GM18858 (cell line): ENCODE data around the gene HUNK.
"Not testable (repeated sequence)": the region's sequence is repeated elsewhere in the genome, so short reads cannot be mapped to it uniquely, and the experiment has no call there.

ENCODE experiments used
- ATAC-seq: cut with Tn5 transposase; IDR thresholded peaks from one replicate; pipeline ENCODE4 v1.9.1; 2021; ENCODE audit not compliant: unreplicated experiment

Gene HUNK

DNA sequence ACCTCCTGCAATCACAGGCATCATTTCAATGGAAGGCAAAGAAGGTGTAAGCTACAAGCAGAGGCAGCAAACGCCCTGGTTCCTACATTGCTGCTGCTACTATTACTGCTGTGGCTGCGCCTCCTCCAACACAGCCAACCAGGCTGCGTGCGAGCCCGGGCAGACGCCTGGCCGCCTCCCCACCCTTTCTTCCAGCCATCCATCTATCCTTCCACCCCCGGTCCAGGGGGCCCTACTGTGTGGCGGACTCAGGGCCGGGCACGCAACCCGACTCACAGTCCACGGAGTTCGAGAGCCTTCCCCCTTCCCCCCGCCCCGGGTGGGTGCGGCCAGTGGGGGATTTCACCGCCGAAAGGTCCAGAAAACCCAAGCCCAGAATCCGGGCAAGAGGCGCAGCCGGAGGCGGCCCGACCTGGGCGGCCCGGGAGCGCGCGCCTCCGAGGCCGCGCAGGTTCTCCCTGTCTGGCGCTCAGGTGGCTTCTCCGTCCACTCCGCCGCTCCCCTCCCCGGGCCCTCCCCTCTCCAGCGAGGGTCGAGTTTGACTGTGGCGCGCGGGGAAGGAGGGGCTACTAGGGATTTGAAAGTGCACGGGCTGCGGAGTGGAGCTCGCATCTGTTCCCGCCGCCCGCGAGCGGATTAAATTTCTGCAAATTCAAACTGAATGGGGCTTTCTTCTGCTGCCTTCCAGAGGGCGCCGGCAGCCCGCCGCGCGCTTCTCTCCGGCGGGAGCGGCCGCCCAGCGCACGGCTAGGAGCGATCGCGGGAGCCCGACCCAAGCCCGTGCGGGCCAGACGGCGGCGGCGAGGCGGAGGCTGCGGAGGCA, at the start of gene HUNK:
HUNK (plus strand) TSS at position 569 of the 823 bp plus-strand sequence. CDS start 655 bp downstream, outside the sequence.
- ATAC-seq, result no peak

DNA sequence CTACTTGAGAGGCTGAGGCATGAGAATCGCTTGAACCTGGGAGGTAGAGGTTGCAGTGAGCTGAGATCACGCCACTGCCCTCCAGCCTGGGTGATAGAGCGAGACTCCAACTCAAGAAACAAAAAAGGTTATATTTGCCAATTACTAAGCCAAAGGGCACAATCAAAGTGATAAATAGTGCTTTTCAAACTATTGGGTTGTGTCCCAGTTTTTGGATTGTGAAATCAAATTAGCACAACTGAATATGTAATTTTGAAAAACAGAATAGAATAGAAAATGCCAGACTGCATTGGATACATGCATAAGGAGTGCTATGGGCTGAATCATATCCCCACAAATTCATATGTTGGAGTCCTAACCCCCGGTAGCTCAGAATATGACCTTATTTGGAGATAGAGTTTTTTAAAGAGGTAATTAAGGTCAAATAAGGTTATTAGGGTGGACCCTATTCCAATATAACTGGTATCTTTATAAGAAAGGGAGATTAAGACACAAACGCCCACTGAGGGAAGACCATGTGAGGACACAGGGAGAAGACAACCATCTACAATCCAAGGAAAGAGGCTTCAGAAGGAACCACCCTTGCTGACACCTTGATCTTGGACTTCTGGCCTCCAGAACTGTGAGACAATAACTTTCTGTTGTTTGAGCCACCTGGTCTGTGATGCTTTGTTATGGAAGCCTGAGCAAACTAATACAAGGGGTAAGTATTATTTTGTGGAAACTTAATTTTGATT, 42.9 kb upstream of the HUNK start:
- no peak for ATAC-seq

DNA sequence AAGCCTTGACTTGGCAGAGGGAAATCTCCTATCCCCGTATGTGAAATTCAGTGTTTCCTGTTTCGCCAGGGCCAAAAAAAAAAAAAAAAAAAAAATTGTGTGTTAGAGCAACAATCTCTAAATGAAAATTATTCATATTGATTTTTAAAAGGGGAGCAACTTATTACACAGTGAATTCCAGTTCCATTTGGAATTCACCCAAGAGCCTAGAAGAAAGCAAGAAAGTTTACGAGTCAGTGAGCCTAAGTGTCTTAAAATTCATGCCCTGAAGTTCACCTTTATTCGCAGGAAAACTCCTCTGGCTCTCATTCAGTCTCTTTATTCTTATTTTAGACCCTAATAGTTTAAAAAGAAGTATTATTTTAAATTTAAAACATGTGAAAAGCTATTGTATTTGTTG, 42.1 kb upstream of the HUNK start:
- ATAC-seq, result no peak

DNA sequence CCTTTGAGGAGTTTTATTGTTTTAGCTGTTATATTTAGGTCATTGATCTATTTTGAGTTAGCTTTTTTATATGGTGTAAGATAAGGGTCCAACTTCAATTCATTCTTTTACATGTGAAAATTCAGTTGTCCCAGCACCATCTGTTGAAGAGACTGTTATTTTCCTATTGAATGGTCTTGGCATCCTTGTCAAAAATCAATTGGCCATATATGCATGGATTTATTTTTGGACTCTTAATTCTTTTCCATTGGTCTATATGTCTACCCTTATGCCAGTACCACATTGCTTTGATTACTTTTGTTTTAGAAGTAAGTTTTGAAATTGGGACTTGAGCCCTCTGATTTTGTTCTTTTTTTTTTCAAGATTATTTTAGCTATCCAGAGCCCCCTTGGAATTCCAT, 35.8 kb upstream of the HUNK start:
- no peak for ATAC-seq

DNA sequence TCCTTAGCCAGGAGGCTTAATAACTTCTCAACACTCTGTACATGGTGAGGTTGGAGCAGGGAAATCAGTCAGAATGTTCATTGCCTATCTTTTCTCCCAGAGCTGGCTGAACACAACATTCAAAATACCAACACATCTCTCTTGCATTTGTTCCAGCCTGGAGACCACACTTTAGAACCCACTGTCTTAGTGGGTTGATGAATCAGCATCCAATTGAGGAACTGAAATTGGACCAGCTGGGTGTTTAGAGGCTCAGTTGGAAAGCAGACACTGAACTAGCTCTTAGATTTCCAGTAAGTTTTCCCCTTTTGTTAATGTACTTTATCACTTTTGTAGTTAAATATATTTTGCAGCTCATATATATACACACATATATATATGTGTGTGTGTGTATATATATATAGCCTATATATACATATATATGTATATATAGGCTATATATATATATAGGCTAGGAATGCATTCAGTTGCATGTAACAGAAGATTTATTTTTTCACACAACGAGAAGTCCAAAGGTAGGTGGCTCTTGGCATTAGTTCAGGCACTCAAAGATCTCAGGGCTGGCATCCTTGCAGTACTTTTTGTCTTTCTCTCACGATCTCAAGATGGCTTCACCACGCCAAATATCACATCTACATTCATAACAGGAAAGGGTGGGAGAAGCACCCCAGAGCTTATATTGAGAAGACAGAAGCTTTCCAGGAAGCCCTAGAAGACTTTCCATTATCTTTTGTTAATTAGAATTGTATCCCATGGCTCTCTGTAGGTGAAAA, 35.0 kb upstream of the HUNK start:
- ATAC-seq, result no peak

DNA sequence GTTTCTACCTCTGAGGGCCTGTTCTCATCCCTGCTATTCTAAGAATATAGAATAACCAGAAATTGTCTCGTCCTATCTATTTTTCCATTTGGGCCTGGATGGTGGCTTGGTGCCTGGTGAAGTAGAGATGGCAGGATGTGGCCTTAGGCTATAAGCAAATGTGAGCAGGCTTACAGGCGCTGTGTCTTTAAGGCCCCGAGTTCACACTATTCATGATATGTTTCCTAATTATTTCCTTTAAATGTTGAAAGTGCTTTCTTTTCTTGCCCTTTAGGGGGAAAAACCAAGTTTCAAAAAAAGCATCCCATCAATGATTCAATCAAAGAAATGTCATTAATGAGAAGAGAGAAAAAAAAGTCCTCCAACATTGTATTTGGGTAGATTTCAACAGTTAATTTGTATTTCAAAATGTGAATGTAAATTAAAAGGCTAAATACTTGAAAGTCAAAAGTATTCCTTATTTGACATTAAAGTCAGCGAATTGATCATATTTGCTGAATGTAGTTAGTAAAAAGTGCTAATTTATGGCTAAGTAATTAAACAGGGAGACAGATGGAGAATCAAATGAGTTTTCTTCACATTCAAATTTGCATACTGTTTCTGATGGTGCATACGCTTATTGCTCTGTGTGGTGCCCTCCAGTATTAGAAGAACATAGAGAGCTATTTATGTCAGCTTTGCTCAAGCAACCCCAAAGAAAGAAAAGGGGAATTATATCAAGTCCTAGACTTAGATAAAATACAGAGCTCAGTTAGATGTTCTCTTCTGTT, 34.0 kb upstream of the HUNK start:
- ATAC-seq, result no peak

DNA sequence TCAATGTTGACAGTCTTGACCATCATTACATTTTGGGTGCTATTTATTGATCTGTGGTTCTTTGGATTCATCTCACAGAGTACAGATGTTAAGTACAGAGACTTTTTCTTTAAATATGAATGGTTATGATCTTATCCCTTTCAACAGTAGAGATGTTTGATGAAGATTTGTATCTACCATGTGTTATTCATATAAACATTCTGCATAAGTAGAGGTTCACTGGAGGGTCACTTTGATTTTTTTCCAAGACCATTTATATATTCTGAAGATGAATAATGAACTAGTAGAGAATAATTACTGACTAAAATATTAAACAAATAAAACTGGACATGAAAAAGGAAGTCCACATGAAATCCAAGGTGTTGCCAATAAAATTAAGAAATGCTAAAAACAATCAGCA, 28.6 kb upstream of the HUNK start:
- no peak for ATAC-seq

DNA sequence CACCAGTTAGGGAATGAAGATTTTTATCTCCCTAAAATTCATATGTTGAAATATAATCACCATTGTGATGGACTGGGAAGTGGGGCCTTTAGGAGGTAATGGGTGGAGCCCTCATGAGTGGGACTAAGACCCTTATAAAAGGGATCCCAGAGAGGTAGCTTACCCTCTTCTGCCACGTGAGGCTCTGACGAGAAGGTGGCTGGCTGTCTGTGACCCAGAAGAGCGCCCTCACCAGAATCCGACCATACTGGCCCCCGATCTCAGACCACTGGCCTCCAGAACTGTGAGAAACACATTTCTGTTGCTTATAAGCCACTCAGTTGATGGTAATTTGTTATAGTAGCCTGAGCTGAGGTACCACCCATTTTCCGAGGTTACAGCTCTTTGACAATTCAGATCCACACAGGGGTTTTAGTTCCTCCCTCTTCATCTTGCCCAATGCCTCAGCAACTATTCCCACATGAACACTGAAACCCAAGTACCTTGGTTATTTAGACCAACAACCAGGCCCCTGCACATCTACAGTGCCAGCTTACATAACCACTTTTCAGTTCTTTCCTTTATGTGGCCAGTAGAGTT, 27.6 kb upstream of the HUNK start:
- ATAC-seq, result no peak

DNA sequence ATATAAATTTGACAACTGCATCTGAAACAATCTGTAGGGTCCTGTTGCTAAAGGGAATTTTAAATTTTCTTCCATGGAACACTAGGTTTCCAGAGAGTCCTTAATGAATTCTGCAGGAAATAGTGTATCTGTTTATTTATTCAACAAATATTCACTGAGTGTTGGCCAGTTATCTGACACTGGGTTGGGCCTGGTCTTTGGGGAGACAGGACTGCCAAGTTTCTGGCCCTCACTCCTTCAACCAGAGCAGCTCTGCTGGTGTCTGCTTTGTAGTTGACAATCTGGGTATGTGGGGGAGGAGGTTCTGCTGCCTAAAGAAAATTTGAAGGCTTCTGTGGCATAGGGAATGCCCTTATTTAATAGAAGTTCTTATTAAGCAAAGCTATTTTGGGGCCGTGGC, 26.1 kb upstream of the HUNK start:
- no peak for ATAC-seq

DNA sequence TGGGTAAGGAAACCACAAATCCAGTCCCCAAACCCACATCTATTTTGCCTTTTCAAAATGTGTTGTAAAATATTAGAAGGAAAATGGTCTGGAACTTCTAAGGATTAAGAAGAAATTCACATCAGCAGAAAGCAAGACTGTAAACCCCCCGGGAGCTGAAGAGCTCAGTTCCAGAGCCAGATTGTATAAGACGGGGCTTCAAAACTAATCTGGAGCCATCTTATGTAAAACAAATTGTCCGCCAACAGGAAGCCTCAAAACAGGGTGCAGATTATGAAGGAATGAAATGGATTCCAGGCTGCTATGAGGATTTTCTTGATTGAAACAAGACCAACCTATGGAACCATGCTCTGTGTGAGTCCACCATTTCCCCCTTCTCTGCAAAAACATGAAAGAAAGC, 25.1 kb upstream of the HUNK start:
- no peak for ATAC-seq

DNA sequence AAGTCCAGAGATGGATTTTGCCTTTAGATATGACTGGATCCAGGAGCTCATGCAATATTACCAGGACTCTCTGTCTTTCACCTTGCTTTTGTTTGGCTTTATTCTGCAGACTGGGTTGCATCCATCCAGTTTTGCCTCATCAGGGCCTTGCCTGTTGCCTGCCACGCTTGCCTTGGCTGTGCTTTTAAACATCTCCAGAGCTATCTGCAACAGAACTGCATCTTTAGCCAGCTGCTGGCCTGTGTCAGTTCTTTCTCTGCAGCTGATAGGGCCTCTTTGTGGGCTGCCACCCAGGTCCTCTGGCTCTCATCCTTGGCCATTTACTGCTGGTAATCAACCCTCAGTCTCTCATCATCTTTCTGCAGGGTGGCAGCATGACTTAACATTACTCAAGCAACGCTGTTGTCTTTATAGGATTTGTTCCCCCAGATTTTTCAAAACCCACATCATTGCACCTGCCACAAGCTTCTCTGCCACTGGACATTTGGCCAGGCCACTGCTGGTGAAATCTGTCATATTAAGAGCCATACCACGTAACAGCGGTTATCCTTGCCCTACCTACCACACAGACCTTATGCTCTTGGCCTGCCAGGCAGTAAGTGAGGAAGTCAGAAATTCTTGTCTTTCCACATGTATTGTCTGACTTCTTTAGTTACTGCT, 24.4 kb upstream of the HUNK start:
- no peak for ATAC-seq

DNA sequence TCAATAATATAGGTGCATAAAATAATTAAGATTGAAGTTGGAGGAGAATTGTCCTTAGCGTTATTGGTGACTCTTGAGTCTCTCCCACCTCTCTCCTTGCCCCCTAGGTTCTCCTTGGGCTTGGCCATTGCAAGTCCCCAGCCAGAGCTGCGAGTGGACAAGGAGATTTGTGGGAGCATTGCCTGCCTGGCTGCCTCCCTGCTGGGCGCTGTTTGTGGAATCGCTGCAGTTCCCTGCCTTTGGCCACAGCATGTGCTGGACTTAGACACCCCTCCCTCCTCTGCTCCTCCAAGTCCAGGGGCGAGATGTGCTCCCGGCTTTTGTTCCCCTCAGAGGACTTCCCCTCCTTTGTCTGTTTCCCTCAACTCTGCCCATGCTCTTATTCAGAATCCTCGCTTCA, 21.9 kb upstream of the HUNK start:
- no peak for ATAC-seq

DNA sequence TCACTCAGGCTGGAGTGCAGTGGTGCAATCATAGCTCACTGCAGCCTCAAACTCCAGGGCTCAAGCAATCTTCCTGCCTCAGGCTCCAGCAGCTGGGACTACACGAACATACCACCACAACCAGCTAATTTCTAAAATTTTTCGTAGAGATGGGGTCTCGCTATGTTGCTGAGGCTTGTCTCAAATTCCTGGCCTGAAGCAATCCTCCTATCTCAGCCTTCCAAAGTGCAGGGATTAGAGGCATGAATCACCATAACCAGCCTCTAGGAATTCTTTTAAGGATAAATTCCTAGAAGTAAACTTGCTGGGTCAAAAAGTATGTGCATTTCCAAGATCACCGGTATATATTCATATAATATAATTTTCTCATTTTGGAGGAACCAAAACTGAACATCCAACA, 17.6 kb upstream of the HUNK start:
- ATAC-seq, result no peak

DNA sequence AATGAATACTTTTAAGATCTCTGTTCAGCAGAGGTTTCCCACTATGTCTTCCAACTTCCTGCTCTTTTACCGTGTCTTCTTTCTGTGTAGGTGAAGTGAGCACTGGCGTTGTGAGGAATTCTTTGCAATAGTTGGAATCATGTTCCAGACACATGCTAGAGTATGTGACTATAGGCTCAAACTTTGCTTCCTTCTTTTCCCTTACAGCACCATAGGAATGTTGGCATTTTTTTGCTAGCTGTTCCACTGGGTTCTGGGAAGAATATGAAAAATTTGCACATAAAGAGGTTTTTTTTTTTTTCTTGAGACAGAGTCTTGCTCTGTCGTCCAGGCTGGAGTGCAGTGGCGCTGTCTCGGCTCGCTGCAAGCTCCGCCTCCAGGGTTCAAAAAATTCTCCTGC, 15.7 kb upstream of the HUNK start:
- ATAC-seq, result no peak

DNA sequence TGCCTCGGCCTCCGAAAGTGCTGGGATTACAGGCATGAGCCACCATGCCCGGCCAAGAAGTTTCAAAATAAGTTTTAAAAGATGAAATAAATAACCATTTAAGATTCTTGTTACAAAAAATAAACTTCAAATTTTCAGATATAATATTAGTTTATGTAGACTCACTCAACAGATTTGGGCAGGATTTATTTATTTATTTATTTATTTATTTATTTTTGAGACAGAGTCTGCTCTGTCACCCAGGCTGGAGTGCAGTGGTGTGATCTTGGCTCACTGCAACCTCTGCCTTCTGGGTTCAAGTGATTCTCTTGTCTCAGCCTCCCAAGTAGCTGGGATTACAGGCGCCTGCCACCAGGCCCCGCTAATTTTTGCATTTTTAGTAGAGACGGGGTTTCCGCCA, 15.2 kb upstream of the HUNK start:
- ATAC-seq, result not testable (repeated sequence)

DNA sequence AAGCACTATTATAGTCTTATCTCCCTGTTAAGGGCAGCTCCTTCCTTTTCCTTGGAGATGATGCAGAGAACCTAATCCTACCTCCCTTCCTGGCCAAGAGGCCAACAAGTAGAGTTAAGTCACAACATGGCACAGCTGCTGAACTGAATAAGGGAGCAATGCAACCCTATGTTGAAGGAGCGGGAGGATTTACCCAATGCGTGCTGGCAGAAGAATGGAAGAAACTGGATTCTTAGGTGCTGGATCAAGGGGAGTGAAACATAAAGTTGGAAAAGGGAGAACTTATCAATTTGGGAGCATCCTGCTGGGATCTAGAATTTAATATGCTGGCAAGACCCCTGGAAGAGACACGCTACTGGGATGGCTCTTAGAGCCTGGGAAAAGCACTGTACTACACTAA, 12.0 kb upstream of the HUNK start:
- no peak for ATAC-seq

DNA sequence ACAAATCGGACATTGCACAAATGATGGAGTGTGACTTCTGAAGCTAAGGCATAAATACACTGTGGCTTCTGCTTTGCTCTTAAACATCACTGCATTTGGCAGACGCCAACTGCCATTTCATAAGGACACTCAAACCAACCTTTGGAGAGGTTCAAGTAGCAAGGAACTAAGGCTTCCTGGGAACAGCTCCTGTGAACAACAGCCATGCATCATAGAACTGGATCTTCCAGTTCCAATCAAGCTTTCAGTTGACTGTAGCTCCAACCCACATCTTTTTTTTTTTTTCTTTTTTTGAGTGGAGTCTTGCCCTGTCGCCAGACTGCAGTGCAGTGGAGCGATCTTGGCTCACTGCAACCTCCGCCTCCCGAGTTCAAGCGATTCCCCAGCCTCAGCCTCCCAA, 10.7 kb upstream of the HUNK start:
- ATAC-seq, result no peak

DNA sequence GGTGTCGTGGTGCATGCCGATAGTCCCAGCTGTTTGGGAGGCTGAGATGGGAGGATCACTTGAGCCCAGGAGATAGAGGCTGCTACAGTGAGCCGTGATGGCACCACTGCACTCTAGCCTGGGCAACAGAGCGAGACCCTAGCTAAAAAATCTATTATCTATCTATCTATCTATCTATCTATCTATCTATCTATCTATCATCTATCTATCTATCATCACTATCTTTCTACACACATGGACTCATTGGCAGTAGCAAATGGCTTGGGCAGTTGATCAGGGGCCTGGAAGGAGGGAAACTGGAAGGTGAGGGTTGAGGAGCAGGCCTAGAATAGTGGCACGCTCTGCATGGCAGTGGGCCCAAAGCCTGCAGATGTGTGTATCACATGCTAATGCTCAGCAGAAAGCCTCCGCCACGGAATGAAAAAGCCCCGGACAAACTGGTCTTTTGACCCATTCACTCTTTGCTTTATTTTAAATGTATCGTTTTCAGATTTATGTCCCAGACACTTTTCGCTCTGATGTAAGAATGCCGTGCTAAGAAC, 7.3 kb upstream of the HUNK start:
- no peak for ATAC-seq

DNA sequence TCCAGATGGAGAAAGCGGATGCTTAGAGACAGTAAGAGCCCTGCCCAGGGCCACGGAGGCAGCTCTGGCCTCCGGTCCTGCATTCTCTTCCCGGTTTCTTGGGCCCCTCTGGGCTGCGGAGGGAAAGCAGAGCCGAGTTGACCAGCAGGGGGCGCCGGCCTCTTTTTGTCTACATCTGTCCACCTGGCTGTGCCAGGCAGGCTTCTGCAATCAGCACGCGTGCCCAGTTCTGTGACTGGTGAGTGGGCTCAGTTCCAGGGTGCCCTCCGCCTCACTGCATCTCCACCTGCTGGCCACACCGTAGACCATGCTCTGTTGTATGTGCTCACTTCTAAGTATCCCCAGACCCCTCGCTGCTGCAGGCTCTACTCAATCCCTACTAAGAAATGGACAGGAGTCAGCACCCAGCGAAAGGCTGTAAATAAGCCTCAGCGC, 6.7 kb upstream of the HUNK start:
- no peak for ATAC-seq

DNA sequence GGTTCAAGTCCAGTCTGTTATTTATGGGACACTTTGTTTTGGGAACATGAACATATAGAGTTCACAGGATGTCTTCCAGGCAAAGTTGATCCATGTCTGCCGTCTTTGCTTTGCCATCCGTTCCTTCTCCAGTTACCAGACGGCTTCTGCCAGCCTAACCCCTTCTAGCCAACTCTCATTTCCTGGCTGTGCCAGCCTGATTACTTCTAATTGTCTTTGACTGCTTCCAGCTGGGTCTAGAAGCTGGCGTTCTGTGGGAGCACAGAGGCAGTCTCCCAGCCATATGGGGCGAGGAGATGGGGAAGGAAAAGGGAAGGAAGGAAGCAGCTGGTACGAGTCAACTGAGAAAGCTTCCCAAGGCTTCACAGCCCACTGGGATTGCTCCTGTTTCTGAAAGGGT, 3.1 kb upstream of the HUNK start:
- ATAC-seq, result no peak
